ENCODE data around the gene DTYMK.

The DTYMK gene

DNA sequence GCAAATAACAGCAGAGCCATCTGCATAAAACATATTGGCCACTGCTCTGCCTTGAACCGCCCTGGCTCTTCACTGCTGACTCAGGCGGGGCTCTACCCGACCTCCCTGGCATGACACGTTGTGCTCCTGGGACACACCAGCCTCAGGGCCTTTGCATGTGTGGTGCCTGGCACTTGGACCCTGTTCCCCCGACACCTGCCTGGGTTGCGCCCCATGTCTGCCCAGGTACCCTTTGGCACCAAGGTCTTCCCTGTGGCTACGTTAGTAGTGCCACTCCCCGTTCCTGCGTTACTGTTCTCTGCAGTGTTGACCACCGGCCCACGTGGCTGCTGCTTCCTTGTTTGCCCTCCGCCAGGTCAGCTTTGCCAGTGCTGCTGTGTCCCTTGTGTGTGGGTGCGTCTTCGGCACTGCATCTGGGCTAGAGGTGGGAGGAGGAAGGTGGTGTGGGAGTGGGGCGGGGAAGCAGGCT is 28.8 kb downstream of the DTYMK start:
- 89% methylated on average over 14 of the region's 15 CpGs for WGBS

DNA sequence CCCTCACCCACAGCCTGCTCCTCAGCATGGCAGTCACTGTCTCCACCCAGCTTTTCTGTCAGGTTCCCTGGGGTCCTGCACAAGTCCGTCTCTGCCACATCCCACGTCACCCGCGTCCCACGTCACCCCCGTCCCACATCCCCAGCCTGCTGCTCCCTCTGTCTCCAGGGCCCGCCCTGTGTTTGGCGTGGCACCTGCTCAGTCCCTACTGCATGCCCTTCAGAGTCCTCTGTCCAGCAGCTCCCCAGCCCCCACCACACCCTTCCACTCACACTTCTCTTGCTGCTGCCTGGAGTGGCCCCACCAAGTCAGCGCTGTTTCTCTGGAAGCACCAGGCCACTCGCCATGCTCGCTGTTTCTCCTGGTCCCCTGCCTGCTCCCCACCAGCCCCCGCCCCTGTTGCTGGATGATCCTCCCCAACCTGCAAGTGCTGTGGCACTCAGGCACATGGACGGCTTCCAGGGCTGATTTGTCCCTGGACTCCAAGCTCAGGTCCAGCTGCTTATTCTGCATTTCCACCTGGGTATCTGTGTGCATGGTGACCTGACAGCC is 30.3 kb downstream of the DTYMK start:
- Histone ChIP-seq H4K8ac (ENCODE audit: low read length) (no peak overlapping the region), H2BK120ac (ENCODE audit: low read depth, low read length) (no peak overlapping the region), H3K4me1 (ENCODE audit: control insufficient read depth, insufficient read depth, low read depth, low read length) (peaks cover 9% of the 10 kb centered on the region), H2AFZ (ENCODE audit: low read depth, low read length) (no peak overlapping the region), H3K9ac (ENCODE audit: low read length) (no peak overlapping the region), H3K4me3 (ENCODE audit: insufficient read depth in 1 of 2, low read depth in 1 of 2, low read length in 2 of 2) (no peak overlapping the region), H3K9me3 (ENCODE audit: control insufficient read depth, low read length) (no peaks in the 10 kb centered on the region), H2BK5ac (ENCODE audit: low read depth, low read length, poor library complexity, severe bottlenecking) (no peak overlapping the region), H3K14ac (ENCODE audit: low read length in 2 of 2) (no peak overlapping the region), H3K27me3 (ENCODE audit: control insufficient read depth in 1 of 2, insufficient read depth in 1 of 2, low read length in 2 of 2) (no peaks in the 10 kb centered on the region), H2AK5ac (ENCODE audit: low read length, severe bottlenecking) (no peak overlapping the region), H3K36me3 (ENCODE audit: control insufficient read depth in 1 of 2, insufficient read depth in 2 of 2, low read depth in 1 of 2, low read length in 2 of 2) (peaks cover 85 to 87% of the 10 kb centered on the region in 2 experiments), H3K4ac (ENCODE audit: low read depth in 1 of 2, low read length in 2 of 2) (no peak overlapping the region), H4K91ac (ENCODE audit: low read length) (no peak overlapping the region), H3K23ac (ENCODE audit: low read length in 2 of 2) (no peak overlapping the region), H2BK12ac (ENCODE audit: low read length in 2 of 2) (no peak overlapping the region), H3K27ac (ENCODE audit: low read length, poor library complexity, severe bottlenecking) (no peak overlapping the region), H3K79me1 (replicated peaks; ENCODE audit: low read length, poor library complexity, severe bottlenecking) (peaks cover 38% of the 10 kb centered on the region), H3K18ac (ENCODE audit: low read depth in 1 of 2, low read length in 2 of 2) (no peak overlapping the region), H2BK15ac (ENCODE audit: low read depth, poor library complexity, severe bottlenecking) (no peak overlapping the region), H3K4me2 (ENCODE audit: low read length, poor library complexity, severe bottlenecking) (no peak overlapping the region)
- 96% methylated on average over 13 of the region's 13 CpGs for WGBS
- DNase-seq = no peak

More for the DNA sequence above, 28.8 kb downstream of the DTYMK start:
- Histone ChIP-seq H3K27me3 (ENCODE audit: control insufficient read depth in 1 of 2, insufficient read depth in 1 of 2, low read length in 2 of 2) (no peaks in the 10 kb centered on the region), H3K36me3 (ENCODE audit: control insufficient read depth in 1 of 2, insufficient read depth in 2 of 2, low read depth in 1 of 2, low read length in 2 of 2) (peaks cover 74 to 85% of the 10 kb centered on the region in 2 experiments), H3K27ac (ENCODE audit: low read length, poor library complexity, severe bottlenecking) (no peak overlapping the region), H2AFZ (ENCODE audit: low read depth, low read length) (no peak overlapping the region), H3K4me3 (ENCODE audit: insufficient read depth in 1 of 2, low read depth in 1 of 2, low read length in 2 of 2) (no peak overlapping the region), H2BK12ac (ENCODE audit: low read length in 2 of 2) (no peak overlapping the region), H2BK120ac (ENCODE audit: low read depth, low read length) (no peak overlapping the region), H3K4me2 (ENCODE audit: low read length, poor library complexity, severe bottlenecking) (no peak overlapping the region), H2BK15ac (ENCODE audit: low read depth, poor library complexity, severe bottlenecking) (no peak overlapping the region), H3K79me1 (replicated peaks; ENCODE audit: low read length, poor library complexity, severe bottlenecking) (peaks cover 30% of the 10 kb centered on the region), H3K9me3 (ENCODE audit: control insufficient read depth, low read length) (no peaks in the 10 kb centered on the region), H4K91ac (ENCODE audit: low read length) (no peak overlapping the region), H3K14ac (ENCODE audit: low read length in 2 of 2) (no peak overlapping the region), H3K4ac (ENCODE audit: low read depth in 1 of 2, low read length in 2 of 2) (no peak overlapping the region), H4K8ac (ENCODE audit: low read length) (no peak overlapping the region), H3K18ac (ENCODE audit: low read depth in 1 of 2, low read length in 2 of 2) (no peak overlapping the region), H2BK5ac (ENCODE audit: low read depth, low read length, poor library complexity, severe bottlenecking) (no peak overlapping the region), H3K4me1 (ENCODE audit: control insufficient read depth, insufficient read depth, low read depth, low read length) (peaks cover 7% of the 10 kb centered on the region), H3K9ac (ENCODE audit: low read length) (no peak overlapping the region), H3K23ac (ENCODE audit: low read length in 2 of 2) (no peak overlapping the region), H2AK5ac (ENCODE audit: low read length, severe bottlenecking) (no peak overlapping the region)
- DNase-seq = no peak

DNA sequence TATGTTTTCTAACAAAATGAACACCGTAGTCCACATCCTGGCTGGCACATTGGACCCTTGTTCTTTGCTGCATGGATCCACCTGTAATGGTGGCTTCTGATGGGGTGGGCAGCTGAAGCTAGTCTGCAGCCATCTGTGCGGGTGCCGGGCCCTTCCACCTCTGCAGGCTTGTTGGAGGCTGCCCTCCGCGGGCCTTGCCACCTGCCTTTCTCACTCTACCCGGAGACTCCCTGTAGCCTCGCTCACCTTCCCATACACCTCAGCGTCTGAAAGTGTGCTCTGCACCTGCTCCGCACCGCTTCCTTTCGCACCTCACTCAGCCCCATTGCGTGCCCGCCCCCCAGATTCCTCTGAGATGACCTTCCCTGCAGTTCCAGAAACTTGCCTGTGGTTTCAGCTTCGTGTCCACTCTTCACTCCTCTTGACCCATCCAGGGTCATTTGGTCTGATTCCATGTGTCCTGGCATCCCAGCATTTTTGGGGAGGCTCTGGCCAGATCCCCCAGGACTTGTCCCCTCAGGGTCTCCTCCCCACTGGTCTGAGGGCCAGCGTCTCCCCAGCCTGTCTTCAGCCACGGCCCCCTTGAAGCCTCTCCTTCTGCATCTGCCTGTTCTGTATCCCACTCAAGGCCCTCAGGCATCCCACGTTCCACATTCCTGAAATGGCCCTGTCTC is 31.0 kb downstream of the DTYMK start:
- Histone ChIP-seq H4K91ac (ENCODE audit: low read length) (no peak overlapping the region), H2BK12ac (ENCODE audit: low read length in 2 of 2) (no peak overlapping the region), H3K36me3 (ENCODE audit: control insufficient read depth in 1 of 2, insufficient read depth in 2 of 2, low read depth in 1 of 2, low read length in 2 of 2) (peaks cover 80 to 87% of the 10 kb centered on the region in 2 experiments), H3K9ac (ENCODE audit: low read length) (no peak overlapping the region), H3K9me3 (ENCODE audit: control insufficient read depth, low read length) (no peaks in the 10 kb centered on the region), H3K79me1 (replicated peaks; ENCODE audit: low read length, poor library complexity, severe bottlenecking) (peaks cover 35% of the 10 kb centered on the region), H3K4me3 (ENCODE audit: insufficient read depth in 1 of 2, low read depth in 1 of 2, low read length in 2 of 2) (no peak overlapping the region), H2BK5ac (ENCODE audit: low read depth, low read length, poor library complexity, severe bottlenecking) (no peak overlapping the region), H2BK120ac (ENCODE audit: low read depth, low read length) (no peak overlapping the region), H3K27ac (ENCODE audit: low read length, poor library complexity, severe bottlenecking) (no peak overlapping the region), H2AK5ac (ENCODE audit: low read length, severe bottlenecking) (no peak overlapping the region), H3K4me2 (ENCODE audit: low read length, poor library complexity, severe bottlenecking) (no peak overlapping the region), H3K27me3 (ENCODE audit: control insufficient read depth in 1 of 2, insufficient read depth in 1 of 2, low read length in 2 of 2) (no peaks in the 10 kb centered on the region), H4K8ac (ENCODE audit: low read length) (no peak overlapping the region), H3K4me1 (ENCODE audit: control insufficient read depth, insufficient read depth, low read depth, low read length) (peaks cover 6% of the 10 kb centered on the region), H3K18ac (ENCODE audit: low read depth in 1 of 2, low read length in 2 of 2) (no peak overlapping the region), H2AFZ (ENCODE audit: low read depth, low read length) (no peak overlapping the region), H3K23ac (ENCODE audit: low read length in 2 of 2) (no peak overlapping the region), H2BK15ac (ENCODE audit: low read depth, poor library complexity, severe bottlenecking) (no peak overlapping the region), H3K4ac (ENCODE audit: low read depth in 1 of 2, low read length in 2 of 2) (no peak overlapping the region), H3K14ac (ENCODE audit: low read length in 2 of 2) (no peak overlapping the region)
- no peak for DNase-seq
- 98% methylated on average over 17 of the region's 17 CpGs for WGBS

DNA sequence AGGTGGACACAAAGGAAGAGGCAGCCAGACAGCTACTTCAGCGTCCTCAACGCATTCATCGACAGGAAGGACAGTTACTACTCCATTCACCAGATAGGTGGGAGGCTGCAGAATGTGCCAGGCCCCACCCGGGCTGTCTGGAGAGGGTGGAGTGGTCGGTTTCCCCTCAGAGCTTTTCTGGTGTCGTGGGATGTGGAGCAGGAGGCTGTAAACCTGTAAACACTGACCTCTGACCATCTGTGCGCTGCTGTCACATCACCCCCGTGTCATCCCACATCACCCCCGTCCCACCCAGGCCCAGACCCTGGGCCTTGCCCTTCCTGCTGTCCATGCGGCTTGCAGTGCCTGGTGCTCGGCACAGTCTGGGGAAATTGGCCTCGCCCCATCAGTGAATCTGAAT is 32.1 kb downstream of the DTYMK start:
- Histone ChIP-seq H3K9me3 (ENCODE audit: control insufficient read depth, low read length) (no peaks in the 10 kb centered on the region), H3K27ac (ENCODE audit: low read length, poor library complexity, severe bottlenecking) (no peak overlapping the region), H2BK120ac (ENCODE audit: low read depth, low read length) (no peak overlapping the region), H2BK5ac (ENCODE audit: low read depth, low read length, poor library complexity, severe bottlenecking) (no peak overlapping the region), H2BK15ac (ENCODE audit: low read depth, poor library complexity, severe bottlenecking) (no peak overlapping the region), H3K14ac (ENCODE audit: low read length in 2 of 2) (no peak overlapping the region), H3K4me3 (ENCODE audit: insufficient read depth in 1 of 2, low read depth in 1 of 2, low read length in 2 of 2) (no peak overlapping the region), H3K36me3 (ENCODE audit: control insufficient read depth in 1 of 2, insufficient read depth in 2 of 2, low read depth in 1 of 2, low read length in 2 of 2) (peaks cover 75 to 77% of the 10 kb centered on the region in 2 experiments), H4K91ac (ENCODE audit: low read length) (no peak overlapping the region), H3K4ac (ENCODE audit: low read depth in 1 of 2, low read length in 2 of 2) (no peak overlapping the region), H2AK5ac (ENCODE audit: low read length, severe bottlenecking) (no peak overlapping the region), H2AFZ (ENCODE audit: low read depth, low read length) (no peak overlapping the region), H2BK12ac (ENCODE audit: low read length in 2 of 2) (no peak overlapping the region), H3K4me2 (ENCODE audit: low read length, poor library complexity, severe bottlenecking) (no peak overlapping the region), H4K8ac (ENCODE audit: low read length) (no peak overlapping the region), H3K9ac (ENCODE audit: low read length) (no peak overlapping the region), H3K79me1 (replicated peaks; ENCODE audit: low read length, poor library complexity, severe bottlenecking) (peaks cover 40% of the 10 kb centered on the region), H3K27me3 (ENCODE audit: control insufficient read depth in 1 of 2, insufficient read depth in 1 of 2, low read length in 2 of 2) (no peaks in the 10 kb centered on the region), H3K23ac (ENCODE audit: low read length in 2 of 2) (no peak overlapping the region), H3K18ac (ENCODE audit: low read depth in 1 of 2, low read length in 2 of 2) (no peak overlapping the region), H3K4me1 (ENCODE audit: control insufficient read depth, insufficient read depth, low read depth, low read length) (peaks cover 9% of the 10 kb centered on the region)
- no peak for DNase-seq
- 96% methylated on average over 11 of the region's 12 CpGs for WGBS

All from mesenchymal stem cell (in vitro differentiated cells and primary cell).